K562 (cell line): ENCODE measurements around the gene CENPO. TPM values are rescaled to one million over a fixed set of nuclear protein-coding genes. Genes with fewer than 3 reads are reported as not detected.

Experiments
- ATAC-seq: fragments of 200-7000 bp; cut with Tn5 transposase; 3 replicates; pipeline ENCODE4 v1.9.1; 2020; ENCODE audit warnings: moderate library complexity
- BruUV-seq: library from RNA; stranded (reverse); fragments of 400-500 nt; replicated peaks from 2 replicates; lab custom pipeline; 2021; lab: Mats Ljungman, UMichigan
- CTCF ChIA-PET: fragments of 300-600 bp; formaldehyde crosslinking; extraction: SDS; loops from one replicate; lab custom pipeline; 2021; ENCODE audit warnings: low intra/inter-chr PET ratio; lab: Yijun Ruan, JAX
- POLR2A ChIA-PET: fragments of 300-600, 350-650 bp; sonication (Branson Sonifier 250); formaldehyde crosslinking; extraction: SDS; loops from one replicate; lab custom pipeline; 2021; ENCODE audit warnings: antibody characterized with exemption, inconsistent platforms; lab: Yijun Ruan, JAX
- DNase-seq, 4 experiments: peaks; one replicate each; pipeline versions ENCODE4 v3.0.0 to v3.0.0-alpha.2; 2011 to 2018; ENCODE audit warnings: low spot score in 3 of 4, mixed read lengths in 3 of 4; ENCODE audit errors: extremely low read depth in 1 of 4
- FAIRE-seq: peaks from 2 replicates; lab custom pipeline; 2011; peaks lifted over from hg19 to GRCh38; lab: Jason Lieb, UNC
- H2AFZ ChIP-seq: 2 replicates; pipeline ENCODE4 v1.6.0; 2011; ENCODE audit warnings: low read depth, low read length, control low read depth, inconsistent platforms
- H3K27ac ChIP-seq: fragments of 200-600 bp; 3 replicates; pipeline ENCODE4 v1.8.0; 2011; ENCODE audit warnings: low read depth, mild to moderate bottlenecking, control low read depth, inconsistent platforms, low read length, moderate library complexity, mixed read lengths; ENCODE audit errors: extremely low read depth
- H3K27me3 ChIP-seq, 2 experiments: fragments of 300-600 bp in 1 of 2; 2 replicates in 1 of 2; 3 replicates in 1 of 2; pipeline versions ENCODE4 v1.6.0 to v1.8.0; 2011; ENCODE audit warnings: inconsistent platforms in 2 of 2, low read length in 2 of 2, mild to moderate bottlenecking in 1 of 2, mixed read lengths in 1 of 2, moderate library complexity in 1 of 2; ENCODE audit not compliant: control insufficient read depth in 2 of 2, insufficient read depth in 2 of 2
- H3K36me3 ChIP-seq: fragments of 300-600 bp; 3 replicates; pipeline ENCODE4 v1.8.0; 2011; ENCODE audit warnings: mild to moderate bottlenecking, low read length, inconsistent platforms; ENCODE audit not compliant: control insufficient read depth, insufficient read depth
- H3K4me1 ChIP-seq, 2 experiments: fragments of 200-600 bp in 1 of 2; replicated peaks in 1 of 2; 2 replicates in 1 of 2; 3 replicates in 1 of 2; pipeline versions ENCODE4 v1.5.1 to v1.8.0; 2011; ENCODE audit warnings: inconsistent platforms in 2 of 2, low read length in 2 of 2, mild to moderate bottlenecking in 1 of 2, mixed read lengths in 1 of 2, moderate library complexity in 1 of 2; ENCODE audit not compliant: control insufficient read depth in 2 of 2, insufficient read depth in 2 of 2
- H3K4me2 ChIP-seq: 2 replicates; pipeline ENCODE4 v1.6.1; 2011; ENCODE audit warnings: low read length, control low read depth, inconsistent platforms, mixed read lengths; ENCODE audit not compliant: insufficient read depth
- H3K4me3 ChIP-seq: fragments of 200-600 bp; sonication (generic), shearing (Covaris generic); 2 replicates; pipeline ENCODE4 v1.5.1; 2016; ENCODE audit warnings: control low read depth, inconsistent platforms
- H3K79me2 ChIP-seq: fragments of 200-600 bp; 3 replicates; pipeline ENCODE4 v1.8.0; 2011; ENCODE audit warnings: low read length, inconsistent platforms; ENCODE audit not compliant: control insufficient read depth, insufficient read depth
- H3K9ac ChIP-seq, 2 experiments: 2 replicates each; pipeline versions ENCODE4 v1.6.0 to v1.6.1; 2011; ENCODE audit warnings: low read depth in 2 of 2, low read length in 2 of 2, control low read depth in 1 of 2, inconsistent platforms in 1 of 2, mild to moderate bottlenecking in 1 of 2, mixed read lengths in 1 of 2; ENCODE audit not compliant: insufficient read depth in 1 of 2
- H3K9me1 ChIP-seq: one replicate; pipeline ENCODE4 v1.6.0; 2011; ENCODE audit warnings: inconsistent platforms, mild to moderate bottlenecking, low read length, moderate library complexity; ENCODE audit not compliant: control insufficient read depth, insufficient read depth
- H3K9me3 ChIP-seq: replicated peaks from 2 replicates; pipeline ENCODE4 v1.5.1; 2011; ENCODE audit warnings: low read depth, low read length, inconsistent platforms; ENCODE audit not compliant: control insufficient read depth, insufficient read depth
- H4K20me1 ChIP-seq: replicated peaks from 2 replicates; pipeline ENCODE4 v1.6.1; 2011; ENCODE audit warnings: low read length, inconsistent platforms, mixed read lengths; ENCODE audit not compliant: control insufficient read depth, insufficient read depth
- BRF2 ChIP-seq: IDR thresholded peaks from 3 replicates; pipeline ENCODE4 v1.6.1; 2011; ENCODE audit warnings: borderline replicate concordance, mild to moderate bottlenecking; ENCODE audit not compliant: insufficient read length, insufficient read depth
- EZH2 ChIP-seq: IDR thresholded peaks from 2 replicates; pipeline ENCODE4 v1.6.1; 2012; ENCODE audit warnings: low read depth, mild to moderate bottlenecking, inconsistent platforms, low read length, borderline replicate concordance
- FOXJ2 ChIP-seq: fragments of 200-800 bp; sonication (Bioruptor generic); IDR thresholded peaks from 2 replicates; pipeline ENCODE4 v1.6.1; 2016; ENCODE audit warnings: missing genetic modification characterization, missing compliant biosample characterization
- HMG20B ChIP-seq: fragments of 250-450 bp; sonication (Bioruptor Pico); IDR thresholded peaks from 2 replicates; pipeline ENCODE4 v1.5.0; 2021; ENCODE audit warnings: mild to moderate bottlenecking
- KAT8 ChIP-seq: fragments of 450-650 bp; IDR thresholded peaks from 2 replicates; pipeline ENCODE4 v1.6.1; 2016; ENCODE audit warnings: low read depth, mild to moderate bottlenecking
- KDM5B ChIP-seq: fragments of 200-600 bp; sonication (generic); IDR thresholded peaks from 2 replicates; pipeline ENCODE4 v1.6.1; 2012; ENCODE audit warnings: low read depth, mild to moderate bottlenecking, moderate library complexity, low read length, control low read depth, inconsistent platforms; ENCODE audit not compliant: insufficient replicate concordance
- NFIX ChIP-seq: fragments of 250-450 bp; sonication (Bioruptor Pico); IDR thresholded peaks from 2 replicates; pipeline ENCODE4 v1.4.0; 2020; ENCODE audit warnings: low read depth, mild to moderate bottlenecking, moderate library complexity
- PHF21A ChIP-seq: fragments of 450-650 bp; IDR thresholded peaks from 2 replicates; pipeline ENCODE4 v1.6.1; 2017; ENCODE audit warnings: low read depth, borderline replicate concordance
- PTBP1 ChIP-seq: fragments of 200-400 bp; formaldehyde crosslinking; IDR thresholded peaks from 2 replicates; pipeline ENCODE4 v1.6.1; 2017; ENCODE audit warnings: low read depth, low read length
- SIX5 ChIP-seq, 2 experiments: IDR thresholded peaks; 2 replicates each; pipeline ENCODE4 v1.6.1; 2011; ENCODE audit warnings: low read length in 2 of 2, borderline replicate concordance in 1 of 2, low read depth in 1 of 2, mild to moderate bottlenecking in 1 of 2, moderate library complexity in 1 of 2; ENCODE audit not compliant: insufficient read depth in 1 of 2
- SMAD3 ChIP-seq: fragments of 450-650 bp; formaldehyde crosslinking; conservative IDR thresholded peaks from 2 replicates; pipeline ENCODE4 v1.4.0; 2020; ENCODE audit warnings: mild to moderate bottlenecking
- SREBF1 ChIP-seq: fragments of 150-350 bp; IDR thresholded peaks from 2 replicates; pipeline ENCODE4 v1.6.1; 2014; ENCODE audit warnings: antibody characterized with exemption, low read depth, low read length, borderline replicate concordance
- U2AF2 ChIP-seq: fragments of 200-400 bp; formaldehyde crosslinking; optimal IDR thresholded peaks from 2 replicates; pipeline ENCODE3; 2017; ENCODE audit warnings: low read depth, mild to moderate bottlenecking, low read length
- XRCC4 ChIP-seq: IDR thresholded peaks from one replicate; pipeline ENCODE4 v1.6.1; 2011; ENCODE audit not compliant: insufficient read depth, insufficient read length; ENCODE audit errors: extremely low read depth
- ZFP36 ChIP-seq: fragments of 150-350 bp; IDR thresholded peaks from 2 replicates; pipeline ENCODE4 v1.6.1; 2018; ENCODE audit warnings: low read length, low read depth; ENCODE audit not compliant: partially characterized antibody
- ZNF23 ChIP-seq: fragments of 250-450 bp; sonication (Bioruptor Pico); IDR thresholded peaks from 2 replicates; pipeline ENCODE4 v1.4.0; 2020; ENCODE audit warnings: mild to moderate bottlenecking
- ZNF24 ChIP-seq: fragments of 450-650 bp; IDR thresholded peaks from 2 replicates; pipeline ENCODE4 v1.6.1; 2016
- ZNF431 ChIP-seq: sonication (generic); formaldehyde crosslinking; IDR thresholded peaks from 2 replicates; pipeline ENCODE4 v1.8.0; 2022; ENCODE audit warnings: mild to moderate bottlenecking, missing genetic modification reagents
- ZNF584 ChIP-seq: fragments of 200-800 bp; sonication (Bioruptor generic); IDR thresholded peaks from 2 replicates; pipeline ENCODE4 v1.6.1; 2016; ENCODE audit warnings: low read depth, mild to moderate bottlenecking, missing genetic modification characterization, missing compliant biosample characterization
- WGBS: fragments of 100-300 bp; shearing (Covaris generic); methylation state at CpG from one replicate; pipeline ENCODE4 v1.1.6; 2016; ENCODE audit warnings: low coverage, mixed read lengths; ENCODE audit not compliant: insufficient coverage; ENCODE audit errors: missing lambda C conversion rate; 5-methylcytosine and 5-hydroxymethylcytosine counted together
- in situ Hi-C: fragments of 300-500 bp; cut with MboI; formaldehyde crosslinking; loops from 4 replicates; pipeline ENCODE4 v1.15.0; 2018; ENCODE audit warnings: inconsistent platforms, mixed read lengths
- intact Hi-C: fragments of 100-400 bp; cut with micrococcal nuclease; formaldehyde crosslinking; loops from 2 replicates; pipeline ENCODE4 v1.14.2; 2022
- polyA plus RNA-seq, 8 experiments: library from polyadenylated mRNA; depleted of rRNA in 4 of 8; stranded (reverse) in 5 of 8; unstranded in 3 of 8; fragments of >200 nt; fragmentation: Nextera tagmentation in 2 of 8; fragmentation: Illumina TruSeq in 1 of 8; extraction: Ambion mirVana in 2 of 8; extraction: Trizol in 1 of 8; gene quantifications; 2 replicates each; pipeline versions ENCODE4 v1.2.1 to v1.2.3, GENCODE V29; 2011 to 2014; ENCODE audit warnings: inconsistent platforms in 1 of 8, missing spikeins in 1 of 8
- total RNA-seq, 7 experiments: library from RNA; depleted of rRNA in 6 of 7; stranded (reverse); fragments of >200 nt in 6 of 7; fragmentation: Illumina TruSeq in 2 of 7; extraction: Trizol in 2 of 7; gene quantifications; 2 replicates each; pipeline versions ENCODE4 v1.2.1 to v1.2.3, GENCODE V29; 2011 to 2021; ENCODE audit warnings: low replicate concordance in 1 of 7
- TF ChIP-seq, protein P1 (sequence below), 2 experiments: fragments of 450-650 bp; conservative IDR thresholded peaks; 2 replicates each; pipeline ENCODE4 v1.6.1; 2017; ENCODE audit warnings: mild to moderate bottlenecking in 2 of 2, moderate library complexity in 2 of 2

CENPO gene
- total and polyA plus RNA-seq, 9 of the 15 experiments (the other 6 are each of a cell fraction or from before 2014, with no cell fraction given) = 30.6 to 59.4 (median 38.9) TPM

DNA sequence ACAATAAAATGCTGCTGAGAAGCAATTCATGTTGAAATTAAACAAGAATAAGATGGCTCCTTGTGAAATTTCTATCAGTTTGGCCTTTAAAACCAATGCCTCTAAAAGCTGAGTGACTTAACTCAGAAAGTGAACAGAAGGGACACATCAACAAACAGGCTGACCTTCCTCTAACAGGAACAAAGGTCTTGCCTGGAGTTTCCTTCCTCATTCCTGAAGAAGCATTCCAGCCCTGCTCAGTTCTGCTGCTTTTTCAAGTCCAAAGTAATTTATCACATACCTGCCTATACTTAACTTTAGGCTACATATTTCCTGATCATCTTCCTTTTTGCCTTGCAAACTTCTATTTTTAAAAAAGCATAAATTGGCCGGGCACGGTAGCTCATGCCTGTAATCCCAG, 14.1 kb upstream of the CENPO start:
- Histone ChIP-seq H3K27ac (no peak overlapping the region), H3K9me1 (no peaks in the 10 kb centered on the region), H3K9ac (no peak overlapping the region), H3K4me3 (no peak overlapping the region), H4K20me1 (no peaks in the 10 kb centered on the region), H3K27me3 (no peaks in the 10 kb centered on the region; a peak in 1 of 5 replicates), H3K79me2 (no peaks in the 10 kb centered on the region), H3K9me3 (peaks cover 2% of the 10 kb centered on the region; the same call in 1 of the 2 replicates), H3K4me2 (no peak overlapping the region), H2AFZ (no peak overlapping the region), H3K4me1 (no peaks in the 10 kb centered on the region), H3K36me3 (no peaks in the 10 kb centered on the region)
- in situ Hi-C loops = loop anchor here (25.0 kb wide), 1 partner anchor 367 kb away; no protein-coding TSS in a partner anchor
- intact Hi-C loops = no loop called here
- TF ChIP-seq NFIX (CRISPR knock-in tag) = no peak
- TF ChIP-seq SMAD3 (CRISPR knock-in tag) = no peak
- no peak for TF ChIP-seq EZH2
- no peak for TF ChIP-seq XRCC4
- TF ChIP-seq U2AF2 = no peak
- no peak for TF ChIP-seq KDM5B
- TF ChIP-seq, protein P1, sequence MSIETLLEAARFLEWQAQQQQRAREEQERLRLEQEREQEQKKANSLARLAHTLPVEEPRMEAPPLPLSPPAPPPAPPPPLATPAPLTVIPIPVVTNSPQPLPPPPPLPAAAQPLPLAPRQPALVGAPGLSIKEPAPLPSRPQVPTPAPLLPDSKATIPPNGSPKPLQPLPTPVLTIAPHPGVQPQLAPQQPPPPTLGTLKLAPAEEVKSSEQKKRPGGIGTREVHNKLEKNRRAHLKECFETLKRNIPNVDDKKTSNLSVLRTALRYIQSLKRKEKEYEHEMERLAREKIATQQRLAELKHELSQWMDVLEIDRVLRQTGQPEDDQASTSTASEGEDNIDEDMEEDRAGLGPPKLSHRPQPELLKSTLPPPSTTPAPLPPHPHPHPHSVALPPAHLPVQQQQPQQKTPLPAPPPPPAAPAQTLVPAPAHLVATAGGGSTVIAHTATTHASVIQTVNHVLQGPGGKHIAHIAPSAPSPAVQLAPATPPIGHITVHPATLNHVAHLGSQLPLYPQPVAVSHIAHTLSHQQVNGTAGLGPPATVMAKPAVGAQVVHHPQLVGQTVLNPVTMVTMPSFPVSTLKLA (conservative IDR thresholded peaks at IDR 0.05) = no peak
- TF ChIP-seq PHF21A = no peak
- no peak for TF ChIP-seq SREBF1
- no peak for TF ChIP-seq ZNF584 (CRISPR knock-in tag)
- no peak for TF ChIP-seq KAT8
- no peak for TF ChIP-seq SIX5 (IDR thresholded peaks at IDR 0.05; ENCODE audit: borderline replicate concordance in 1 of 2, insufficient read depth in 1 of 2, low read depth in 1 of 2, low read length in 2 of 2)
- no peak for TF ChIP-seq PTBP1
- no peak for TF ChIP-seq ZNF24
- TF ChIP-seq ZFP36 = no peak
- no peak for TF ChIP-seq ZNF431
- no peak for TF ChIP-seq ZNF23 (CRISPR knock-in tag)
- no peak for TF ChIP-seq BRF2
- no peak for TF ChIP-seq HMG20B (CRISPR knock-in tag)
- no peak for TF ChIP-seq FOXJ2 (tag)
- CTCF ChIA-PET = no interaction called here
- POLR2A ChIA-PET = interaction anchor here (1.2 to 1.8 kb wide), 3 partner anchors 10 to 13 kb away, joined by 3 to 8 read pairs (median 8); partner anchors contain the start of genes CENPO and PTRHD1
- ATAC-seq (no peak), FAIRE-seq (no peak), DNase-seq (no peak)
- WGBS = 61% methylated on average over 2 of the region's 2 CpGs
- no TSS peak for BruUV-seq
